Measurements from ENCODE around the gene RNF152.

The RNF152 gene

GRCh38 chr18:61876899-61877298 is 15.9 kb downstream of the RNF152 start:
- Histone ChIP-seq H3K79me2 (ENCODE audit: insufficient read depth, low read length) (no peaks in the 10 kb centered on the region), H4K20me1 (ENCODE audit: insufficient read depth, low read length) (no peaks in the 10 kb centered on the region), H3K4me3 (ENCODE audit: low read depth, low read length, poor library complexity, severe bottlenecking) (no peak overlapping the region), H3F3A (ENCODE audit: insufficient read depth, low read length) (no peaks in the 10 kb centered on the region), H3K9me2 (ENCODE audit: low read depth, low read length) (no peaks in the 10 kb centered on the region), H3K4me1 (ENCODE audit: insufficient read depth, low read length, severe bottlenecking) (no peaks in the 10 kb centered on the region), H3K36me3 (ENCODE audit: insufficient read depth, low read length) (no peaks in the 10 kb centered on the region), H3K9ac (ENCODE audit: low read length) (no peak overlapping the region), H2AFZ (ENCODE audit: low read length) (no peak overlapping the region), H3K4me2 (ENCODE audit: low read length) (no peak overlapping the region), H3K9me3 (ENCODE audit: low read length) (no peaks in the 10 kb centered on the region), H3K27me3 (ENCODE audit: insufficient read depth, low read length) (no peaks in the 10 kb centered on the region), H3K27ac (ENCODE audit: low read depth, low read length, poor library complexity, severe bottlenecking) (no peak overlapping the region)
- no peak for TF ChIP-seq EZH2 (IDR thresholded peaks at IDR 0.05; ENCODE audit: borderline replicate concordance, low read length)
- TF ChIP-seq CTCF (IDR thresholded peaks at IDR 0.05; ENCODE audit: low read length), result no peak

GRCh38 chr18:61870151-61870550 is 22.7 kb downstream of the RNF152 start:
- H3K4me1 ChIP-seq (ENCODE audit: insufficient read depth, low read length, severe bottlenecking), result no peaks in the 10 kb centered on the region
- no peaks in the 10 kb centered on the region for H3K9me3 ChIP-seq (ENCODE audit: low read length)
- H4K20me1 ChIP-seq (ENCODE audit: insufficient read depth, low read length), result no peaks in the 10 kb centered on the region
- no peak overlapping the region for H3K27ac ChIP-seq (ENCODE audit: low read depth, low read length, poor library complexity, severe bottlenecking)
- H3K9ac ChIP-seq (ENCODE audit: low read length), result no peak overlapping the region
- no peaks in the 10 kb centered on the region for H3F3A ChIP-seq (ENCODE audit: insufficient read depth, low read length)
- H3K4me3 ChIP-seq (ENCODE audit: low read depth, low read length, poor library complexity, severe bottlenecking), result no peak overlapping the region
- H3K9me2 ChIP-seq (ENCODE audit: low read depth, low read length), result no peaks in the 10 kb centered on the region
- H3K27me3 ChIP-seq (ENCODE audit: insufficient read depth, low read length), result no peaks in the 10 kb centered on the region
- no peak overlapping the region for H2AFZ ChIP-seq (ENCODE audit: low read length)
- TF ChIP-seq EZH2 (IDR thresholded peaks at IDR 0.05; ENCODE audit: borderline replicate concordance, low read length) (no peak), CTCF (IDR thresholded peaks at IDR 0.05; ENCODE audit: low read length) (no peak)
- no peak overlapping the region for H3K4me2 ChIP-seq (ENCODE audit: low read length)
- H3K36me3 ChIP-seq (ENCODE audit: insufficient read depth, low read length), result no peaks in the 10 kb centered on the region
- H3K79me2 ChIP-seq (ENCODE audit: insufficient read depth, low read length), result no peaks in the 10 kb centered on the region

GRCh38 chr18:61869636-61870035 is 23.2 kb downstream of the RNF152 start:
- Histone ChIP-seq H3K9ac (ENCODE audit: low read length) (no peak overlapping the region), H3K9me2 (ENCODE audit: low read depth, low read length) (no peaks in the 10 kb centered on the region), H4K20me1 (ENCODE audit: insufficient read depth, low read length) (no peaks in the 10 kb centered on the region), H2AFZ (ENCODE audit: low read length) (no peak overlapping the region), H3K36me3 (ENCODE audit: insufficient read depth, low read length) (no peaks in the 10 kb centered on the region), H3F3A (ENCODE audit: insufficient read depth, low read length) (no peaks in the 10 kb centered on the region), H3K4me2 (ENCODE audit: low read length) (no peak overlapping the region), H3K9me3 (ENCODE audit: low read length) (no peaks in the 10 kb centered on the region), H3K4me1 (ENCODE audit: insufficient read depth, low read length, severe bottlenecking) (no peaks in the 10 kb centered on the region), H3K79me2 (ENCODE audit: insufficient read depth, low read length) (no peaks in the 10 kb centered on the region), H3K27me3 (ENCODE audit: insufficient read depth, low read length) (no peaks in the 10 kb centered on the region), H3K27ac (ENCODE audit: low read depth, low read length, poor library complexity, severe bottlenecking) (no peak overlapping the region), H3K4me3 (ENCODE audit: low read depth, low read length, poor library complexity, severe bottlenecking) (no peak overlapping the region)
- no peak for TF ChIP-seq EZH2 (IDR thresholded peaks at IDR 0.05; ENCODE audit: borderline replicate concordance, low read length)
- TF ChIP-seq CTCF (IDR thresholded peaks at IDR 0.05; ENCODE audit: low read length), result no peak
